Lower leg skin (tissue), 4 donors: ENCODE data around the gene PLPPR1. TPM values are rescaled to one million over a fixed set of nuclear protein-coding genes. Genes with fewer than 3 reads are reported as not detected.
"Not testable (repeated sequence)": the region's sequence is repeated elsewhere in the genome, so short reads cannot be mapped to it uniquely, and the experiment has no call there.

Source experiments
- DNase-seq, 2 donors: peaks; one replicate each; pipeline ENCODE4 v3.0.0-alpha.2; 2019; ENCODE audit warnings: low spot score in 2 of 2
- H3K4me3 ChIP-seq: fragments of 200-600 bp; sonication (generic); 2 replicates; pipeline ENCODE4 v1.5.1; 2017; ENCODE audit warnings: mild to moderate bottlenecking, low read depth; ENCODE audit not compliant: poor library complexity, severe bottlenecking
- POLR2A ChIP-seq, 2 donors: fragments of 450-650 bp; IDR thresholded peaks; one replicate each; pipeline ENCODE4 v1.6.1; 2016 to 2017; ENCODE audit warnings: antibody characterized with exemption in 2 of 2, mild to moderate bottlenecking in 1 of 2, moderate library complexity in 1 of 2
- WGBS, 2 donors: methylation state at CpG; one replicate each; pipeline ENCODE4 v1.1.5; 2018; 5-methylcytosine and 5-hydroxymethylcytosine counted together
- intact Hi-C: fragments of 100-400 bp; cut with DNase I; formaldehyde crosslinking; loops from one replicate; pipeline ENCODE4 v1.15.0; 2023; ENCODE audit warnings: low total_unique reads
- total RNA-seq, 4 donors: library from RNA; depleted of rRNA; stranded (reverse); fragments of >200 nt; gene quantifications; one replicate each; pipeline ENCODE4 v1.1.0, GENCODE V29; 2016
- TF ChIP-seq, protein P1 (sequence below), 3 donors: fragments of 450-650 bp; IDR thresholded peaks; one replicate each; pipeline ENCODE4 v1.5.1; 2016; ENCODE audit warnings: antibody characterized with exemption in 3 of 3, mild to moderate bottlenecking in 3 of 3, moderate library complexity in 2 of 3

Gene PLPPR1
- total RNA-seq, 4 donors from 2014 or later, result 0.19 to 2.2 (median 0.39) TPM; not detected in 1

DNA sequence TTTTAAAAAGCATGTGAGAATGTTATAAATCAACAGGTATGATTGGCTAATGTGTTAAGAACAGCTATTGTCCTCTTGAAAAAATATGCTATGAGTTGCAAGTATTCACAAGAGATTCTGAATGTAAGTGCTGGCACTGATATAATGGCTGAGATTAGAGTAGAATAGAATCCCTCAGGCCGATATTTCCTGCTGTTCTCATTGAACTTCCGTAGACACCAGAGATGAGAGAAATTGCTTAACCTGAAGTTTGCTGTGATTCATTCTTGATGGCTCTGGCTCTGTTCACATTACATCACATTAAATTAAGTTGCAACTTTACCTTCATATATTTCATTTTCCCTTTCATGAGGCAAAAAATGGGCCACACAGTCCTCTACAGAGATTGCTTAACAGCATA, 241.8 kb downstream of the PLPPR1 start:
- TF ChIP-seq, protein P1, sequence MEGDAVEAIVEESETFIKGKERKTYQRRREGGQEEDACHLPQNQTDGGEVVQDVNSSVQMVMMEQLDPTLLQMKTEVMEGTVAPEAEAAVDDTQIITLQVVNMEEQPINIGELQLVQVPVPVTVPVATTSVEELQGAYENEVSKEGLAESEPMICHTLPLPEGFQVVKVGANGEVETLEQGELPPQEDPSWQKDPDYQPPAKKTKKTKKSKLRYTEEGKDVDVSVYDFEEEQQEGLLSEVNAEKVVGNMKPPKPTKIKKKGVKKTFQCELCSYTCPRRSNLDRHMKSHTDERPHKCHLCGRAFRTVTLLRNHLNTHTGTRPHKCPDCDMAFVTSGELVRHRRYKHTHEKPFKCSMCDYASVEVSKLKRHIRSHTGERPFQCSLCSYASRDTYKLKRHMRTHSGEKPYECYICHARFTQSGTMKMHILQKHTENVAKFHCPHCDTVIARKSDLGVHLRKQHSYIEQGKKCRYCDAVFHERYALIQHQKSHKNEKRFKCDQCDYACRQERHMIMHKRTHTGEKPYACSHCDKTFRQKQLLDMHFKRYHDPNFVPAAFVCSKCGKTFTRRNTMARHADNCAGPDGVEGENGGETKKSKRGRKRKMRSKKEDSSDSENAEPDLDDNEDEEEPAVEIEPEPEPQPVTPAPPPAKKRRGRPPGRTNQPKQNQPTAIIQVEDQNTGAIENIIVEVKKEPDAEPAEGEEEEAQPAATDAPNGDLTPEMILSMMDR (IDR thresholded peaks at IDR 0.05), result no peak
- no peak for TF ChIP-seq POLR2A (IDR thresholded peaks at IDR 0.05)
- DNase-seq, result no peak
- intact Hi-C loops, result no loop called here
- H3K4me3 ChIP-seq, result no peak overlapping the region
- 26 to 35% methylated on average over 2 of the region's 2 CpGs for WGBS, 2 donors

DNA sequence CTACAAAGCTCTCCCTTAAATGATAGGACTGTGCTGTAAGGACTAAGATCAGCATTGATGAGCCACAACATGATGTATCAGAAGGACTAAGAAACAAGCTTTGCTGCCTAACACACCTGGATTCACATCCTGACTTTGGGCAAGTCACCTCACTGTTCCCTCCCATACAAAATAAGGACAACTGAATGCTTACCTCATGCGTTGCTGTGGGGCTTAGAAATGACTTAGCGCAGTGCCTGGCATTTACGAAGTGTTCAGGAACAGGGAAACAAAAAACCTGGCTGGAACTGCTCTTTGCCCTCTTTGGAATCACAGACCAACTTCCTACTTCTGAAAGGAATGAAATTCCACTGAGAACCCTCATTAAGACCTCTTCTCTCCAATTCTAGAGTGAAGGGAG, 242.6 kb downstream of the PLPPR1 start:
- TF ChIP-seq, protein P1 (IDR thresholded peaks at IDR 0.05), result no peak
- TF ChIP-seq POLR2A (IDR thresholded peaks at IDR 0.05), result no peak
- intact Hi-C loops, result no loop called here
- 81 to 84% methylated on average over 3 of the region's 3 CpGs for WGBS, 2 donors
- DNase-seq, result no peak
- H3K4me3 ChIP-seq, result no peak overlapping the region

DNA sequence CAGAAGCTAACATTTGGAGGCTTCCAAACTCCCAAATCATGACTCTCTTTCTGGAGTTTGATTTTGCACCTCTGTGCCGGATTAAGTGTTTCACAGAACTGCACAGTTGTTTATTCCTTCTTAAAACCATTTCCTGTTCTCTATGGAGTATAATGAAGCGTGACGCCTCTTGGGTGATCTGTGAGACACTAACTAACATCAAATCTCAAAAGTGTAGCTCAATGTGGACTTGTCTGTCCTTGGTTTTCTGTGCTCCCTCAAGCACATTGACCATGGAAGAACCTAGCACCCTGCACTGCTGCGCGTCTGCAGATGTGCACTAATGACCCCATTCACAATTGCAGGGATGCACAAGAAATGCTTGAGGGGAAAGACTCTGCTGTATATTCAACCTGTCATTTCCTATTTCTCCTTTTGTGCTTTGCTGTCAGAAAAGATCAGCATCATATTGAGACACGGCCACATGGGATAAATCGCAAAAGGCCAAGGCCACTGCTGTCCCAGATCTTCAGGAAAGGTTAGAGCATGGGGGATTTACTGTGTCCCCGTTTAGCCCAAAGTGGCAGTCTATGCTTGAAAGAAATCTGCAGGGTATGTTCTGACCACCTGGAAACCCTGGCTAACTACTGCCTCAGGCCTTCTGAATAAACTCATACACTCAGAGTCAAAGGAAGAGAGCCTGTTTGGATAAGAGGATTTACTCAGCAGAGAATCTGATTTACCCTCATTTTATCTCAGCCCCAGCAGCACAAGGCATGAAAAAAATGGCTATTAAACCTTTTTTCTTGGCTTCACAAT, 246.6 kb downstream of the PLPPR1 start:
- TF ChIP-seq, protein P1 (IDR thresholded peaks at IDR 0.05), result no peak
- TF ChIP-seq POLR2A (IDR thresholded peaks at IDR 0.05), result no peak
- 79 to 83% methylated on average over 8 of the region's 8 CpGs for WGBS, 2 donors
- H3K4me3 ChIP-seq, result no peak overlapping the region
- intact Hi-C loops, result no loop called here
- DNase-seq, result no peak

DNA sequence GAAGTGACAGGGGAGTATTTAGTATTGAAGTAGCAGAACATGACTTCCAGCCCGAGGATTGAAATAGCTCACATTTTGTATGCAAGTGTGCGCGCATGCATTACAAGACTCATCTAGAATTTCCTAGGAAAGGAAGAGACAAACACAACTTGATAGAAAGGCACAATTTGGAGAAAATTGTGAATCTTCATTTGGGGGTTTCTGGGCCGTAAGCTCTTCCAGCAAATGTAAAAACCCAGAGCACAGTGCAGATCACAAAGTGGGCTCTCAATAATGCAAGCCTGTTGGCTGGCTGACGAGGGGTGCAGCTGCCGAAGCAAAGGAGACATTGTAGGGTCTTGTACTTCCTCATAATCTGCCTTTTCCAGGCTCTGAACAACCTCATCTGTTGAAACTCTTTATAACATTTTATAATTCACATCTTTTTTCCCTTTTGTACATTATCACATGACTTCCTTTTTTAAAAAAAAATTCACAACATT, 247.3 kb downstream of the PLPPR1 start:
- TF ChIP-seq, protein P1 (IDR thresholded peaks at IDR 0.05), result no peak
- TF ChIP-seq POLR2A (IDR thresholded peaks at IDR 0.05), result no peak
- intact Hi-C loops, result no loop called here

DNA sequence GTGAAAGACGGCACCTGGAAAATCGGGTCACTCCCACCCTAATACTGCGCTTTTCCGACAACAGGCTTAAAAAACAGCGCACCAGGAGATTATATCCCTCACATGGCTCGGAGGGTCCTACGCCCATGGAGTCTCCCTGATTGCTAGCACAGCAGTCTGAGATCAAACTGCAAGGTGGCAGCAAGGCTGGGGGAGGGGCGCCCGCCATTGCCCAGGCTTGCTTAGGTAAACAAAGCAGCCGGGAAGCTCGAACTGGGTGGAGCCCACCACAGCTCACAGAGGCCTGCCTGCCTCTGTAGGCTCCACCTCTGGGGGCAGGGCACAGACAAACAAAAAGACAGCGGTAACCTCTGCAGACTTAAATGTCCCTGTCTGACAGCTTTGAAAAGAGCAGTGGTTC, 262.5 kb downstream of the PLPPR1 start:
- intact Hi-C loops, DNase-seq, H3K4me3 ChIP-seq: not testable (repeated sequence)
- 83 to 84% methylated on average over 11 to 12 of the region's 12 CpGs for WGBS, 2 donors

More for the DNA sequence above, 247.3 kb downstream of the PLPPR1 start:
- no peak overlapping the region for H3K4me3 ChIP-seq
- DNase-seq, result no peak
- 83 to 85% methylated on average over 6 of the region's 6 CpGs for WGBS, 2 donors

DNA sequence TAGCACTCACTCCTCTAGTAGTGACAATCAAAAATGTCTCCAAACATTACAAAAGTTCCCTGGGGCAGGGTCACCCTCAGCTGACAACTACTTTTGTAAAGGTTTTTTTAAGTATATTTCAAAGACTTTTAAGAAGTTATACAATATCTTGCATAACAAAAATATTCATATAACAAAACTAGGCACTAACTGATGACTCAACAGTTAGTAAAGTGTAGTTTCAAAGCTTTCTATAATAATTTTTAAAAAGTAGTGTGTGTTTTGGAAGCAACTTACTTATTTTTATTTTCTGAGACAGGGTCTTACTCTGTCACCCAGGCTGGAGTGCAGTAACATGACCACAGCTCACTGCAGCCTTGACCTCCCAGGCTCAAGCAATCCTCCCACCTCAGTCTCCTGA, 271.4 kb downstream of the PLPPR1 start:
- no peak for DNase-seq
- intact Hi-C loops, result no loop called here
- TF ChIP-seq POLR2A (IDR thresholded peaks at IDR 0.05), result no peak
- TF ChIP-seq, protein P1 (IDR thresholded peaks at IDR 0.05), result no peak
- H3K4me3 ChIP-seq, result no peak overlapping the region
